Erythroblast (primary cell): ENCODE data around the gene ZNF827.

Experiments used
- GATA1 ChIP-seq: IDR thresholded peaks from 2 replicates; pipeline ENCODE4 v1.6.1; 2011; ENCODE audit warnings: low read depth, mild to moderate bottlenecking, control low read depth, low read length, moderate library complexity
- POLR2A ChIP-seq: IDR thresholded peaks from 2 replicates; pipeline ENCODE4 v1.6.1; 2011; ENCODE audit warnings: mild to moderate bottlenecking, low read length

DNA sequence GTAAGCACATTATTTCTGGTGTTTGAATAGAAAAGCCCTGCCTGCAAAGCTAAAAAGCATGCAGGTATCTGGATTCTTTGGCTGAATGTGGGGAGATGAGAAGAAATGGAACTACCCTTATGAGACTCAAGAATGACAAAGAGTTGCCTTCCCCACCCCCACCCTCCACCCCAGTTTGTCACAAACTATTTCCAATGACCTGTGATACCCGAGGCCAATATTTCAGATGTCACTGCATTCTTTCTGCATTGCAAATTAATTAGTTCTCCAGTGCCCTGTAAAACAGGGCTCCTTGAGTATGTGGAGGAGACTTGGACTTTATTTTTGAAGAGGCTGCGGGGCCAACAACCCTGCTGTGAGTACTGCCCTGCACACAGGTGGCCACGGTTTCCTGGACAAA is 116.4 kb downstream of the ZNF827 start:
- TF ChIP-seq POLR2A (no peak), GATA1 (no peak)
